GM21390 (cell line): ENCODE data around the gene LHB.
"Not testable (repeated sequence)": the region's sequence is repeated elsewhere in the genome, so short reads cannot be mapped to it uniquely, and the experiment has no call there.

Experiments used
- ATAC-seq: cut with Tn5 transposase; IDR thresholded peaks from one replicate; pipeline ENCODE4 v1.9.1; 2021; ENCODE audit not compliant: unreplicated experiment

The LHB gene

GRCh38 chr19:49017041-49017665, at the start of gene LHB:
Gene LHB, minus strand, starts transcription at chr19:49017091. Its CDS starts 10 bp downstream, at chr19:49017081.
- no peak for ATAC-seq

- ATAC-seq = no peak
Observed at GRCh38 chr19:49065905-49066512, 49.1 kb upstream of the LHB start.

DNA sequence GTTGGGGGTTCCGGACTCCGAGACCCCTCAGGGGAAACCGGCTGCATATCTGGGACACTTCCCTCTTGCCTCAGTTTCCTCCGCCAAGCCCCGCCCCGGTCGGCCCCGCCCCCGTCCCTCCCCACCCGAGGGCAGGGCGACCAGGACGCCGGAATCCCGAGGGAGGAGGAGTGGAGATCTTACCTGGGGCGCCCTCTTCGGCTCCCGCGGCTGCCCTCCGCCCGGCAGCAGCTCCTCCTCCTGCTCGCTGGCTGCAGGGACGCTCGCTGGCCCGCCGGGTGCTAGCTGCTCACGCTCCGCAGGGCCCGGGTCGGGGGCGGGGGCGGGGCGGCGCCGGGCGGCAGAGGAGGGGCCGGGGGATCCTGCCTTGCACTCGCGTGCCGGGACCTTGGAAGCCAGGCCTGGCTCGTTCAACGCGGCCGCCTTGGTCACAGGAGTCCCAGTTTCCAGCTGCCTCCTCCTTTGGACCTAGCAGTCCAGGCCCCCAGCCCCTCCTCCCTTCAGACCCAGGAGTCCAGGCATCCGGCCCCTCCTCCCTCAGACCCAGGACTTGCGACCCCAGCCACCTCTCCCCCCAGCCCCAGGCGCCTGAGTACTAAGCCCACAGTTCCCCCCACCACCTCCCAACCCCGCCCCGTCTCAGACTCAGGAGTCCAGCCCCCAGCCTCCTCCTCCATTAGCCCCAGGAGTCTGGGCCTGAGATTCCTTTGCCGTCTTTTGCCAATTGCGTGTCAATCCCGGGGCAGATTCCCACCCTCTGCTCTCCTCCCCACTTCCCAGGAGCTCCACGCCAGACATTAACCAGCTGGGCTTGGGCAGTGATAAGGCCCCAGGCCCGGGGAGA, 48.1 kb upstream of the LHB start, which contains the start of gene NTF4:
NTF4 (minus strand) TSS at position 51 of the 844 bp plus-strand sequence. CDS start 2,821 bp downstream, outside the sequence.
- no peak for ATAC-seq

DNA sequence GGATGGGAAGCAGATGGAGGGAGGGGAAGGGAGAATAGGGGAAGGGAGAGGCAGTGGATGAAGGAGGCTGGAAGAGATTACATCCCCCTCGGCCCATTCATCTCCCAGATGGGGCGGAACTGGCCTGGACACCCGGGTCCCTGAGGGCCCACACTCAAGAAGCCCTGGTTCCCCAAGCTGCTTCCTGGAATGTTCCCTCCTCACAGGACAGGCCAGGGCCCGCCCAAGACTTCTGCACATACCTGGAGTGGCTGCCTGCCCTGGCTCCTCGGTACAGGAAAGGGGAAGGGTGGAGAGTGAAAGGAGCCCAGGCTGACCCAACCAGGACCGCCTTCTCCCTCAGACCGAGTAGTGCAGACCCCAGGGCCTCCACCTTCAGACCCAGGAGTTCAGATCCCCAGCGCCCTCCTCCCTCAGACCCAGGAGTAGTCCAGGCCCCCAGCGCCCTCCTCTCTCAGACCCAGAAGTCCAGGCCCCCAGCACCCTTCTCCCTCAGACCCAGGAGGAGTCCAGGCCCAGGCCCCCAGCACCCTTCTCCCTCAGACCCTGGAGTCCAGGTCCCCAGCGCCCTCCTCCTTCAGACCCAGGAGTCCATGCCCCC, 47.2 kb upstream of the LHB start:
- no peak for ATAC-seq

GRCh38 chr19:49061445-49061844, 44.6 kb upstream of the LHB start:
- ATAC-seq = no peak

- ATAC-seq = no peak
Observed at GRCh38 chr19:49061000-49061399, 44.1 kb upstream of the LHB start.

GRCh38 chr19:49059053-49059452, 42.2 kb upstream of the LHB start:
- ATAC-seq = no peak

DNA sequence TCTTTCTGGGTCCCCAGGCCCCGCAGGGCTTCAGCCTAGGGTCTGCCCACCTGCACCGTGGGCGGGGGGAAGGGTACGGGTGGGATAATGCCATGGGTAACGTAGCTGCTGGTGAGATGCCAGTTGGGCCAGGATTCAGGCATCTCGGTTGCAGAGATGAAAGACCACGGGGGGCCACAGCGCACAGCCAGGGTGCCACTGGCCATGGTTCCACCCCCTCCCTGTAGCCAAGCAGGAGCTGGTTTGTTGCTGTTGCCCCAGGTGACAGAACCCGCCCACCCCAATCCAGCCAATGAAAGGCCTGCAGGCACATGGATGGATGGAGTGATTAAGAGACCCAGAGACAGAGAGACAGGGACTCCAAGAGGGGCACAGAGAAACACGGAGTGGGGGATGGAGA, 41.7 kb upstream of the LHB start:
- no peak for ATAC-seq

DNA sequence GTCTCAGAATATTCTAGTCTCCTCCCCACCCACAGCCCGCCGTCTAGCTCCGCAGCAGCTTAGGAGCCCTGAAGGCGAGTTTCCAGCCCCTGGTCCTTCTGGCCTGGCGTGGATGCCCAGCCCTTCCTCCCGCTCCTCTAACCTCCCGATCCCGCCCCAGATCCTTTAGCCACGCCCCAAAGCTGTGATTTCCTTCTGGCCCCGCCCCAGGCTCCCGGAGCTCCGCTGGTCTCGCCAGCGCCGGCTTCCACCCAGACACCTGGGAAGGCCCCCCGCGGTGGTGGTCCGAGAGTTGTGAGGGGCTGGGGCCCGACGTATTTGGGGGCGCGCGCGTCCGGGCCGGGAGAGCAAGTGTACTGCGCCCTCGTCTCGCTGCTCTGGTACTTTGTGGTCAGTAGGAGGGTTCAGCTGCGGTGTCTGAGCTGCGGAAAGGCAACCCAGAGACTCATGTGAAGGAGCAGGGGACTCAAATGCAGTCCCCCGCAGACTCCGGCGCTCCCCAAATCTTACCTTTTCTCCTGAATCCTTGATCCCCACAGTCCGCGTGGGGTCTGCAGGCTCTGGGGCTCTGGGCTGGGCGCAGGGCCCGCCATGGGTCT, 40.8 kb upstream of the LHB start, which contains the start of gene CGB7:
CGB7 (minus strand) TSS at position 114 of the 599 bp plus-strand sequence. CDS start 2,374 bp downstream, outside the sequence.
- ATAC-seq = no peak

DNA sequence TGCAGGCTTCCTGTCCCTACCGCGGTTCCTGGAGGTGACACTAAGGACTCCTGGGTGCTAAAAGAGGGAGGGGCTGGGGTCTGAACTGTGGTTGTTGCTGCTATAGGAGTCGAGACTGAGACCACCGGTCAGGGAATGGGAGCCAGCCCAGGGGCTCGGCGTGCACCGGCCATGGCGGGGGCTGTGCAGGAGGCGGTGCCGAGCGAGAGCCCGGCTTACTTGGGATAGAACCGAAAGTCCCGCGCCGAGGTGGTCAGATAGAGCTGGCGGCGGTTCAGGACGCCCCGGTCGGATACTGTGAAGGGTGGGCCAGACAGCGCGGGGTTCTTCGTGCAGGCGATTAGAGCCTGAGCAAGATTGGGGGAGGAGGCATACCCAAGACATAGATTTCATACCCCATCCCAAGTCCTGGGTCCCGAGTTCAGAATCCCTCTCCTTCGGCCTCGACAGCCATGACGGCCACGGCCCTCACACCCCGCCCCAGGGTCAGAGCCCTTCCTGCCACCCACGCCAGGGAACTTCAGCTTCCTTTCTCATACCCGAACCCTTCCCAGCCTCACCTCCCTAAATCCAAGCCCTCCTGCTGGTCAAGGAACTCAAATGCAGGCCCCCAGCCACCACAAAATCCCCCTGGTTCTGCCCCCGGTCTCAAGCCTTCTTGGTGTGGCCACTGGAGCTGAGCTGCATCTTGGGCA, 40.2 kb upstream of the LHB start:
- ATAC-seq = not testable (repeated sequence)

- no peak for ATAC-seq
Observed at GRCh38 chr19:49056101-49056901, 39.4 kb upstream of the LHB start.

DNA sequence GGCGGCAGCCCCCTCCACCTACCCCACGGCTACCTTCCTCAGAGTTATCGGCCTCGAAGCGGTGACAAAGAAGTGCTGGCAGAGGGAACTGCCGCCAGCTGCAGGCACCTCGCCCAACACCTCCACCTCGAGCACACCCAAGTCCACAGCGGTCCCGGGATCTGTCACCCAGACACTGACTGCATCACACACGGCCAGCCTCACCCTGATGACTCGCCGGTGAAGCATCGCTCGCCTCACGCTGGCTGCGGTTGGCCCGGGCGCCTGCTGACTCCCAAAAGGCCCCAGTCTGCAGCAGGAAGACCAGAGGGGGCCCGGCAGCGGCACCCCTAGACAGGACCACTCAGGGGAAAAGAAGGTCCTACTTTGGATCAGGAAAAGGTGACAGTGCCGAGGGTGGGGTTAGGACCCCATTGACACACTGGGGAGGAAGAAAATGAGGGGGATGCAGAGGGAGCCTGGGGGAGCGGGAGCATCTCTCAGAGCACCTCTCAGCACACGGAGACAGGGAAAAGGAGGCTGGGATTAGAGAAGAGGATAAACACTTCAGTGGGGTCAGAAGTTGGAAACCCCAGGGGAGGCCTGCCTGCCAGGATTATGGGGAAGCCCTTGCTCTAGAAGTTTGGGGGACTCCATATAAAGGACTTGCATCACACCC, 33.6 kb upstream of the LHB start:
- ATAC-seq = not testable (repeated sequence)

DNA sequence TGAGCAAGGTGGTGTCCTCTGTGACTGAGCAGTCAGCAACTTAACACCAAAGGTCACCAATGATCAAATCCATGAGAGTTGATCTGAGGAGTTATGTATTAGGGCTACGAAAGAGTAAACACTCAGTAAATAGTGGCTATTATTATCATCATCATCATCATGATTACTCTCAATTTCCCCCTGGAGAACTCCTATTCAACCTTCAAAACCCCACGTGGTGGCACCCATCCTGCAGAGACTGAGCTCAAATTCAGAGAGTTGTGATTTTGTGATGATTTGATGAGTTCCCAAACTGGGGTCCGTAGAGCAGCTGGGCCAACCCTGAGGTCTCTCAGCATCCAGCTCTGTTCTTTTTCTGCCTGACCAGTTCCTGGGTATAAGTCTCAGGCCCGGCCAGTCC, 32.9 kb upstream of the LHB start:
- not testable (repeated sequence) for ATAC-seq

GRCh38 chr19:49049011-49049410, 32.1 kb upstream of the LHB start, which contains the start of gene CGB8:
Gene CGB8, minus strand, starts transcription at chr19:49049111. Its CDS starts 372 bp downstream, at chr19:49048739.
- not testable (repeated sequence) for ATAC-seq

- ATAC-seq = not testable (repeated sequence)
Observed at GRCh38 chr19:49043548-49043947, 26.7 kb upstream of the LHB start, which contains the start of gene CGB5. Gene CGB5, plus strand, starts transcription at chr19:49043848. Its CDS starts 362 bp downstream, at chr19:49044210.

DNA sequence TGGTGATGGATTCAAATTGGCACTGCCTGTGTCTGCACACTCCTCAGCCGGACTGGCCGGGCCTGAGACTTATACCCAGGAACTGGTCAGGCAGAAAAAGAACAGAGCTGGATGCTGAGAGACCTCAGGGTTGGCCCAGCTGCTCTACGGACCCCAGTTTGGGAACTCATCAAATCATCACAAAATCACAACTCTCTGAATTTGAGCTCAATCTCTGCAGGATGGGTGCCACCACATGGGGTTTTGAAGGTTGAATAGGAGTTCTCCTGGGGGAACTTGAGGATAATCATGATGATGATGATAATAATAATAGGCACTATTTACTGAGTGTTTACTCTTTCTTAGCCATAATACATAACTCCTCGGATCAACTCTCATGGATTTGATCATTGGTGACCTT, 25.8 kb upstream of the LHB start:
- ATAC-seq = not testable (repeated sequence)

GRCh38 chr19:49042177-49042576, 25.3 kb upstream of the LHB start:
- no peak for ATAC-seq

GRCh38 chr19:49039736-49040135, 22.8 kb upstream of the LHB start:
- ATAC-seq = not testable (repeated sequence)
